ENCODE results near the gene RPS25. TPM values are rescaled to one million over a fixed set of nuclear protein-coding genes. Genes with fewer than 3 reads are reported as not detected.
A peak's percentile ranks its signal among the peaks of the same experiment; 100 is the strongest.

RPS25 gene
- total and polyA plus RNA-seq, 9 of the 15 experiments (the other 6 are each of a cell fraction or from before 2014, with no cell fraction given) = 1,553 to 5,486 (median 2,471) TPM

- TF ChIP-seq SRSF3 (IDR thresholded peaks at IDR 0.05; ENCODE audit: insufficient read depth, low read length) (peak; percentile 94; the same call in 1 of the 2 replicates), GTF2A2 (tag; IDR thresholded peaks at IDR 0.05) (0 out of 2 replicates have a peak, but pooled peaks have one; percentile 25), ZNF707 (CRISPR knock-in tag; conservative IDR thresholded peaks at IDR 0.05) (no peak), ZC3H4 (CRISPR knock-in tag; IDR thresholded peaks at IDR 0.05; ENCODE audit: borderline replicate concordance) (peak; percentile 63), SMARCE1 (IDR thresholded peaks at IDR 0.05) (no peak), NCOA2 (IDR thresholded peaks at IDR 0.05; ENCODE audit: partially characterized antibody in 2 of 2) (no peak), PREB (CRISPR knock-in tag; IDR thresholded peaks at IDR 0.05) (no peak), PHB (CRISPR knock-in tag; IDR thresholded peaks at IDR 0.05) (peak; percentile 13; the same call in 1 of the 2 replicates), ILF3 (IDR thresholded peaks at IDR 0.05; ENCODE audit: borderline replicate concordance) (peak; percentile 65; the same call in 1 of the 2 replicates), ZNF197 (CRISPR knock-in tag; IDR thresholded peaks at IDR 0.05; ENCODE audit: low read depth) (no peak), SRSF7 (optimal IDR thresholded peaks at IDR 0.05; ENCODE audit: low read depth, low read length) (no peak)
- TF ChIP-seq, protein P1, sequence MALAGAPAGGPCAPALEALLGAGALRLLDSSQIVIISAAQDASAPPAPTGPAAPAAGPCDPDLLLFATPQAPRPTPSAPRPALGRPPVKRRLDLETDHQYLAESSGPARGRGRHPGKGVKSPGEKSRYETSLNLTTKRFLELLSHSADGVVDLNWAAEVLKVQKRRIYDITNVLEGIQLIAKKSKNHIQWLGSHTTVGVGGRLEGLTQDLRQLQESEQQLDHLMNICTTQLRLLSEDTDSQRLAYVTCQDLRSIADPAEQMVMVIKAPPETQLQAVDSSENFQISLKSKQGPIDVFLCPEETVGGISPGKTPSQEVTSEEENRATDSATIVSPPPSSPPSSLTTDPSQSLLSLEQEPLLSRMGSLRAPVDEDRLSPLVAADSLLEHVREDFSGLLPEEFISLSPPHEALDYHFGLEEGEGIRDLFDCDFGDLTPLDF (CRISPR knock-in tag; IDR thresholded peaks at IDR 0.05) = 0 out of 2 replicates have a peak, but pooled peaks have one; percentile 38
- TF ChIP-seq, protein P2, sequence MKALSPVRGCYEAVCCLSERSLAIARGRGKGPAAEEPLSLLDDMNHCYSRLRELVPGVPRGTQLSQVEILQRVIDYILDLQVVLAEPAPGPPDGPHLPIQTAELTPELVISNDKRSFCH (CRISPR knock-in tag; IDR thresholded peaks at IDR 0.05) = no peak
- TF ChIP-seq, protein P2 (tag; IDR thresholded peaks at IDR 0.05) = 0 out of 2 replicates have a peak, but pooled peaks have one; percentile 17
- TF ChIP-seq, protein P3, sequence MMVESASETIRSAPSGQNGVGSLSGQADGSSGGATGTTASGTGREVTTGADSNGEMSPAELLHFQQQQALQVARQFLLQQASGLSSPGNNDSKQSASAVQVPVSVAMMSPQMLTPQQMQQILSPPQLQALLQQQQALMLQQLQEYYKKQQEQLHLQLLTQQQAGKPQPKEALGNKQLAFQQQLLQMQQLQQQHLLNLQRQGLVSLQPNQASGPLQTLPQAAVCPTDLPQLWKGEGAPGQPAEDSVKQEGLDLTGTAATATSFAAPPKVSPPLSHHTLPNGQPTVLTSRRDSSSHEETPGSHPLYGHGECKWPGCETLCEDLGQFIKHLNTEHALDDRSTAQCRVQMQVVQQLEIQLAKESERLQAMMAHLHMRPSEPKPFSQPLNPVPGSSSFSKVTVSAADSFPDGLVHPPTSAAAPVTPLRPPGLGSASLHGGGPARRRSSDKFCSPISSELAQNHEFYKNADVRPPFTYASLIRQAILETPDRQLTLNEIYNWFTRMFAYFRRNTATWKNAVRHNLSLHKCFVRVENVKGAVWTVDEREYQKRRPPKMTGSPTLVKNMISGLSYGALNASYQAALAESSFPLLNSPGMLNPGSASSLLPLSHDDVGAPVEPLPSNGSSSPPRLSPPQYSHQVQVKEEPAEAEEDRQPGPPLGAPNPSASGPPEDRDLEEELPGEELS (CRISPR knock-in tag; IDR thresholded peaks at IDR 0.05; ENCODE audit: borderline replicate concordance) = peak; percentile 38; the same call in 1 of the 2 replicates
Observed at GRCh38 chr11:119056421-119056999, 38.4 kb upstream of the RPS25 start (continued).

Measured in K562 (cell line).